A549 (cell line): Measurements from ENCODE around the gene GPX2. TPM values are rescaled to one million over a fixed set of nuclear protein-coding genes. Genes with fewer than 3 reads are reported as not detected.

Experiments
- ATAC-seq, 2 experiments: fragments of 200-7000 bp in 1 of 2; fragments of >200 bp in 1 of 2; cut with Nextera tagmentation in 1 of 2; cut with Tn5 transposase in 1 of 2; 3 replicates each; pipeline versions ENCODE4 v1.8.0 to v1.9.1; 2018 to 2020; ENCODE audit warnings: mild to moderate bottlenecking in 1 of 2, moderate library complexity in 1 of 2
- CTCF ChIA-PET: fragments of 300-600 bp; sonication (Branson Sonifier 250); formaldehyde crosslinking; extraction: SDS; loops from one replicate; lab custom pipeline; 2021; ENCODE audit warnings: antibody characterized with exemption, inconsistent platforms; lab: Yijun Ruan, JAX
- POLR2A ChIA-PET: fragments of 350-600 bp; formaldehyde crosslinking; extraction: SDS; loops from one replicate; lab custom pipeline; 2021; ENCODE audit warnings: antibody characterized with exemption, inconsistent platforms; lab: Yijun Ruan, JAX
- DNase-seq, 2 experiments: peaks; one replicate each; pipeline versions ENCODE4 v3.0.0 to v3.0.0-alpha.2; 2011 to 2016; ENCODE audit warnings: low read depth in 1 of 2, low spot score in 1 of 2
- FAIRE-seq: peaks from 2 replicates; lab custom pipeline; 2011; peaks lifted over from hg19 to GRCh38; lab: Jason Lieb, UNC
- H3K27ac ChIP-seq, 2 experiments: fragments of >200 bp; sonication (Bioruptor Twin); formaldehyde crosslinking; 3 replicates each; pipeline ENCODE4 v1.5.1; 2016 to 2017
- H3K4me1 ChIP-seq: fragments of >200 bp; sonication (Bioruptor Twin); formaldehyde crosslinking; 3 replicates; pipeline ENCODE4 v1.6.1; 2016
- H3K4me2 ChIP-seq: fragments of >200 bp; sonication (Bioruptor Twin); formaldehyde crosslinking; 3 replicates; pipeline ENCODE4 v1.6.1; 2016
- H3K4me3 ChIP-seq: fragments of >200 bp; sonication (Bioruptor Twin); formaldehyde crosslinking; 3 replicates; pipeline ENCODE4 v1.5.1; 2016
- H3K9me3 ChIP-seq: fragments of >200 bp; sonication (Bioruptor Twin); formaldehyde crosslinking; 3 replicates; pipeline ENCODE4 v1.6.1; 2016
- ATOH8 ChIP-seq: fragments of 250-450 bp; sonication (Bioruptor Pico); IDR thresholded peaks from 2 replicates; pipeline ENCODE4 v1.5.0; 2020; ENCODE audit warnings: low read depth, mild to moderate bottlenecking, moderate library complexity
- BHLHE40 ChIP-seq: IDR thresholded peaks from 2 replicates; pipeline ENCODE4 v1.6.1; 2012; ENCODE audit warnings: low read depth, low read length, inconsistent platforms
- CEBPB ChIP-seq, 2 experiments: fragments of >200 bp in 1 of 2; sonication (Bioruptor Twin) in 1 of 2; formaldehyde crosslinking in 1 of 2; IDR thresholded peaks; 2 replicates each; pipeline ENCODE4 v1.6.1; 2012 to 2016
- CTCF ChIP-seq: fragments of >200 bp; sonication (Bioruptor Twin); formaldehyde crosslinking; IDR thresholded peaks from 3 replicates; pipeline ENCODE4 v1.5.1; 2016
- EHF ChIP-seq: fragments of 250-450 bp; sonication (Bioruptor Pico); IDR thresholded peaks from 2 replicates; pipeline ENCODE4 v1.5.0; 2020; ENCODE audit warnings: mild to moderate bottlenecking
- FOSL2 ChIP-seq, 2 experiments: fragments of 450-650 bp in 1 of 2; fragments of >200 bp in 1 of 2; sonication (Bioruptor Twin) in 1 of 2; formaldehyde crosslinking; IDR thresholded peaks; 2 replicates each; pipeline versions ENCODE4 v1.5.0 to v1.6.1; 2016 to 2020; ENCODE audit warnings: mild to moderate bottlenecking in 1 of 2, moderate library complexity in 1 of 2
- FOXS1 ChIP-seq: fragments of 250-450 bp; sonication (Bioruptor Pico); IDR thresholded peaks from 2 replicates; pipeline ENCODE4 v1.5.0; 2020; ENCODE audit warnings: mild to moderate bottlenecking, moderate library complexity
- HDAC2 ChIP-seq: fragments of 200-600 bp; sonication (generic); IDR thresholded peaks from 2 replicates; pipeline ENCODE4 v1.6.1; 2016
- HEYL ChIP-seq: fragments of 250-450 bp; sonication (Bioruptor Pico); IDR thresholded peaks from 2 replicates; pipeline ENCODE4 v1.8.0; 2021; ENCODE audit warnings: mild to moderate bottlenecking, moderate library complexity
- HOXA7 ChIP-seq: fragments of 250-450 bp; sonication (Bioruptor Pico); IDR thresholded peaks from 2 replicates; pipeline ENCODE4 v1.5.0; 2020; ENCODE audit warnings: mild to moderate bottlenecking, moderate library complexity
- MAFK ChIP-seq: fragments of 450-650 bp; IDR thresholded peaks from 2 replicates; pipeline ENCODE4 v1.6.1; 2014; ENCODE audit not compliant: partially characterized antibody
- MAZ ChIP-seq: fragments of 150-350 bp; IDR thresholded peaks from 2 replicates; pipeline ENCODE4 v1.6.1; 2014; ENCODE audit warnings: antibody characterized with exemption, low read depth, low read length, borderline replicate concordance
- NFE2L2 ChIP-seq: fragments of 150-350 bp; conservative IDR thresholded peaks from 2 replicates; pipeline ENCODE4 v1.6.1; 2014; ENCODE audit warnings: low read length
- PHF8 ChIP-seq: fragments of 200-600 bp; sonication (generic); IDR thresholded peaks from 2 replicates; pipeline ENCODE4 v1.6.1; 2016; ENCODE audit warnings: low read depth, mild to moderate bottlenecking, antibody characterized with exemption, moderate library complexity, borderline replicate concordance
- RAD21 ChIP-seq, 2 experiments: fragments of >200 bp in 1 of 2; sonication (Bioruptor Twin) in 1 of 2; formaldehyde crosslinking in 1 of 2; IDR thresholded peaks in 1 of 2; conservative IDR thresholded peaks in 1 of 2; 2 replicates in 1 of 2; 3 replicates in 1 of 2; pipeline ENCODE4 v1.6.1; 2012 to 2018; ENCODE audit warnings: inconsistent platforms in 1 of 2
- RARB ChIP-seq: fragments of 250-450 bp; sonication (Bioruptor Pico); IDR thresholded peaks from 2 replicates; pipeline ENCODE4 v1.8.0; 2021; ENCODE audit warnings: mild to moderate bottlenecking, moderate library complexity
- RCOR1 ChIP-seq: fragments of 150-350 bp; IDR thresholded peaks from 2 replicates; pipeline ENCODE4 v1.6.1; 2014; ENCODE audit warnings: antibody characterized with exemption, low read length, low read depth
- SMC3 ChIP-seq: fragments of >200 bp; sonication (Bioruptor Twin); formaldehyde crosslinking; IDR thresholded peaks from 3 replicates; pipeline ENCODE4 v1.6.1; 2018; ENCODE audit warnings: inconsistent platforms
- SREBF2 ChIP-seq: fragments of 450-650 bp; IDR thresholded peaks from 2 replicates; pipeline ENCODE4 v1.6.1; 2014; ENCODE audit warnings: mild to moderate bottlenecking, moderate library complexity
- TFCP2L1 ChIP-seq: fragments of 250-450 bp; sonication (Bioruptor Pico); IDR thresholded peaks from 2 replicates; pipeline ENCODE4 v1.5.0; 2021; ENCODE audit warnings: mild to moderate bottlenecking
- ZC3H11A ChIP-seq: fragments of 450-650 bp; IDR thresholded peaks from 2 replicates; pipeline ENCODE4 v1.6.1; 2014; ENCODE audit warnings: antibody characterized with exemption, mild to moderate bottlenecking
- ZNF302 ChIP-seq: fragments of 250-450 bp; sonication (Bioruptor Pico); IDR thresholded peaks from 2 replicates; pipeline ENCODE4 v1.9.0; 2021; ENCODE audit warnings: inconsistent platforms, mild to moderate bottlenecking, moderate library complexity
- WGBS: methylation state at CpG from one replicate; pipeline ENCODE4 v1.1.6; 2017; ENCODE audit errors: missing lambda C conversion rate; 5-methylcytosine and 5-hydroxymethylcytosine counted together
- polyA plus RNA-seq, 4 experiments: library from polyadenylated mRNA; depleted of rRNA in 3 of 4; stranded (reverse); fragments of >200 nt; fragmentation: RNase III in 1 of 4; extraction: RNeasy Plus Mini Kit Qiagen cat#74134 plus additional on column Dnase treatment in 1 of 4; gene quantifications; 2 replicates in 3 of 4; 3 replicates in 1 of 4; pipeline ENCODE4 v1.2.3, GENCODE V29; 2011 to 2017
- TF ChIP-seq, protein P1 (sequence below): fragments of 200-600 bp; sonication (generic); IDR thresholded peaks from 2 replicates; pipeline ENCODE4 v1.6.1; 2016; ENCODE audit warnings: antibody characterized with exemption, mild to moderate bottlenecking, moderate library complexity
- TF ChIP-seq, protein P2 (sequence below): IDR thresholded peaks from 2 replicates; pipeline ENCODE4 v1.6.1; 2012; ENCODE audit warnings: low read depth, borderline replicate concordance

The GPX2 gene
- polyA plus RNA-seq, 2 of the 4 experiments (the other 2 are of a cell fraction) = 382 to 876 TPM

- 94% methylated on average over 3 of the region's 3 CpGs for WGBS
- Histone ChIP-seq H3K9me3 (no peaks in the 10 kb centered on the region), H3K4me2 (peak overlapping the region; percentile 94; the same call in 2 of the 3 replicates), H3K4me3 (no peak overlapping the region), H3K4me1 (peaks cover 22% of the 10 kb centered on the region; the same call in 2 of the 3 replicates)
- DNase-seq (no peak), ATAC-seq (no peak), FAIRE-seq (no peak)
- ChIA-PET CTCF (interaction anchor here (0.7 to 2.0 kb wide), 6 partner anchors 9 to 146 kb away, joined by 3 to 11 read pairs (median 4); partner anchors contain the start of gene FNTB), POLR2A (interaction anchor here (1.1 kb wide), 1 partner anchor 16 kb away, joined by 4 read pairs; the partner anchor contains the start of gene FNTB)
- TF ChIP-seq PHF8 (no peak), FOXS1 (no peak), NFE2L2 (no peak), SREBF2 (no peak), MAFK (no peak), HOXA7 (no peak), ATOH8 (CRISPR knock-in tag) (no peak), HEYL (CRISPR knock-in tag) (no peak), SMC3 (no peak), RCOR1 (no peak), HDAC2 (no peak), FOSL2 (IDR thresholded peaks at IDR 0.05) (no peak), FOSL2 (CRISPR knock-in tag; IDR thresholded peaks at IDR 0.05) (no peak), ZNF302 (no peak), RAD21 (conservative IDR thresholded peaks at IDR 0.05 in 1 of 2, IDR thresholded peaks at IDR 0.05 in 1 of 2) (no peak), ZC3H11A (no peak), BHLHE40 (no peak)
- TF ChIP-seq, protein P1, sequence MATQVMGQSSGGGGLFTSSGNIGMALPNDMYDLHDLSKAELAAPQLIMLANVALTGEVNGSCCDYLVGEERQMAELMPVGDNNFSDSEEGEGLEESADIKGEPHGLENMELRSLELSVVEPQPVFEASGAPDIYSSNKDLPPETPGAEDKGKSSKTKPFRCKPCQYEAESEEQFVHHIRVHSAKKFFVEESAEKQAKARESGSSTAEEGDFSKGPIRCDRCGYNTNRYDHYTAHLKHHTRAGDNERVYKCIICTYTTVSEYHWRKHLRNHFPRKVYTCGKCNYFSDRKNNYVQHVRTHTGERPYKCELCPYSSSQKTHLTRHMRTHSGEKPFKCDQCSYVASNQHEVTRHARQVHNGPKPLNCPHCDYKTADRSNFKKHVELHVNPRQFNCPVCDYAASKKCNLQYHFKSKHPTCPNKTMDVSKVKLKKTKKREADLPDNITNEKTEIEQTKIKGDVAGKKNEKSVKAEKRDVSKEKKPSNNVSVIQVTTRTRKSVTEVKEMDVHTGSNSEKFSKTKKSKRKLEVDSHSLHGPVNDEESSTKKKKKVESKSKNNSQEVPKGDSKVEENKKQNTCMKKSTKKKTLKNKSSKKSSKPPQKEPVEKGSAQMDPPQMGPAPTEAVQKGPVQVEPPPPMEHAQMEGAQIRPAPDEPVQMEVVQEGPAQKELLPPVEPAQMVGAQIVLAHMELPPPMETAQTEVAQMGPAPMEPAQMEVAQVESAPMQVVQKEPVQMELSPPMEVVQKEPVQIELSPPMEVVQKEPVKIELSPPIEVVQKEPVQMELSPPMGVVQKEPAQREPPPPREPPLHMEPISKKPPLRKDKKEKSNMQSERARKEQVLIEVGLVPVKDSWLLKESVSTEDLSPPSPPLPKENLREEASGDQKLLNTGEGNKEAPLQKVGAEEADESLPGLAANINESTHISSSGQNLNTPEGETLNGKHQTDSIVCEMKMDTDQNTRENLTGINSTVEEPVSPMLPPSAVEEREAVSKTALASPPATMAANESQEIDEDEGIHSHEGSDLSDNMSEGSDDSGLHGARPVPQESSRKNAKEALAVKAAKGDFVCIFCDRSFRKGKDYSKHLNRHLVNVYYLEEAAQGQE = no peak
- TF ChIP-seq, all 56 proteins: peak for 0
- H3K27ac ChIP-seq = no peak overlapping the region
These were observed 27.5 kb upstream of the GPX2 start for GRCh38 chr14:64970041-64970440.

- POLR2A ChIA-PET = interaction anchor here (0.7 kb wide), 1 partner anchor 18 kb away, joined by 3 read pairs; the partner anchor contains the start of gene FNTB
- H3K4me2 ChIP-seq = no peak overlapping the region
- 81% methylated on average over 6 of the region's 6 CpGs for WGBS
These were observed 26.1 kb upstream of the GPX2 start for GRCh38 chr14:64968651-64969050.

DNA sequence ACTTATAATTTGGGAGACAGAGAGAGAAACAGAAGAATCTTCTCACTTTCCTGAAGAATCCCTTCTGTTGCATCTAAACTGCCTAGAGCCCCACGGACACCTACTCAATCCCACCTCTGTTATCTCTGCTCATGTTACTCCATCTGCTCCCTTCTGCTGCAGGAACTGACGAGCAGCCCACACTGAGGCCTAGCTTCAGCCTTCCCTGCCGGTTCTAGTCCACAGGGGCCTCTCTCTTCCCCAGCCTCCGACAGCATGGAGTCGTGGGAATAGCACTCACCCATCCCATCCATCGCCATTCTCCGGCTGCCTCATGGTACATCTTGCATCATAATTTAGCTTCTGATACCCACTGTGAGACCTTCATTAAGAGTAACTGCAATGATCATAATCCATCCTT is 25.6 kb upstream of the GPX2 start:
- no peak overlapping the region for H3K4me3 ChIP-seq
- DNase-seq (no peak), ATAC-seq (no peak)
- WGBS = 93% methylated on average over 7 of the region's 7 CpGs
- H3K9me3 ChIP-seq = no peaks in the 10 kb centered on the region
- TF ChIP-seq CTCF (no peak), RARB (CRISPR knock-in tag) (no peak), TFCP2L1 (CRISPR knock-in tag) (no peak), RAD21 (conservative IDR thresholded peaks at IDR 0.05 in 1 of 2, IDR thresholded peaks at IDR 0.05 in 1 of 2) (no peak), SREBF2 (no peak), EHF (no peak), CEBPB (IDR thresholded peaks at IDR 0.05) (no peak)
- TF ChIP-seq, protein P2, sequence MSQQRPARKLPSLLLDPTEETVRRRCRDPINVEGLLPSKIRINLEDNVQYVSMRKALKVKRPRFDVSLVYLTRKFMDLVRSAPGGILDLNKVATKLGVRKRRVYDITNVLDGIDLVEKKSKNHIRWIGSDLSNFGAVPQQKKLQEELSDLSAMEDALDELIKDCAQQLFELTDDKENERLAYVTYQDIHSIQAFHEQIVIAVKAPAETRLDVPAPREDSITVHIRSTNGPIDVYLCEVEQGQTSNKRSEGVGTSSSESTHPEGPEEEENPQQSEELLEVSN = no peak
- TF ChIP-seq, all 56 proteins: peak for 0
- POLR2A ChIA-PET = interaction anchor here (0.7 kb wide), 1 partner anchor 18 kb away, joined by 3 read pairs; the partner anchor contains the start of gene FNTB
- Histone ChIP-seq H3K27ac (no peak overlapping the region), H3K4me2 (no peak overlapping the region), H3K4me1 (peaks cover 22% of the 10 kb centered on the region; the same call in 2 of the 3 replicates)
- CTCF ChIA-PET = interaction anchor here (0.7 kb wide), 1 partner anchor 31 kb away, joined by 3 read pairs; no protein-coding TSS in a partner anchor
- no peak for FAIRE-seq

More at GRCh38 chr14:64968651-64969050, 26.1 kb upstream of the GPX2 start:
- Histone ChIP-seq H3K27ac (no peak overlapping the region), H3K4me3 (no peak overlapping the region), H3K9me3 (no peaks in the 10 kb centered on the region), H3K4me1 (peaks cover 22% of the 10 kb centered on the region; the same call in 2 of the 3 replicates)
- no peak for FAIRE-seq
- CTCF ChIA-PET = interaction anchor here (0.7 kb wide), 1 partner anchor 31 kb away, joined by 3 read pairs; no protein-coding TSS in a partner anchor
- TF ChIP-seq FOXS1 = no peak
- no peak for TF ChIP-seq MAZ
- DNase-seq = no peak
- ATAC-seq = no peak
